ENCODE data around the gene TRIP12. TPM values are rescaled to one million over a fixed set of nuclear protein-coding genes. Genes with fewer than 3 reads are reported as not detected.
A peak's percentile ranks its signal among the peaks of the same experiment; 100 is the strongest.

The TRIP12 gene
- total RNA-seq, 2 experiments from 2014 or later: 235 to 270 TPM

- Mint-ChIP-seq H3K27me3 (no peaks in the 10 kb centered on the region), H3K27ac (peak overlapping the region; percentile 28), H3K4me3 (no peak overlapping the region), H3K4me1 (peaks cover 39% of the 10 kb centered on the region), H3K9me3 (ENCODE audit: low read depth) (no peaks in the 10 kb centered on the region), H3K36me3 (peaks cover 35% of the 10 kb centered on the region)
- ATAC-seq: no peak
- CTCF ChIA-PET: interaction anchor here (1.5 to 3.0 kb wide), 4 partner anchors 10 to 79 kb away, joined by 4 to 7 read pairs (median 6); no protein-coding TSS in a partner anchor
- no peak for DNase-seq
Measured at GRCh38 chr2:229831805-229832509, 89.9 kb downstream of the TRIP12 start.

DNA sequence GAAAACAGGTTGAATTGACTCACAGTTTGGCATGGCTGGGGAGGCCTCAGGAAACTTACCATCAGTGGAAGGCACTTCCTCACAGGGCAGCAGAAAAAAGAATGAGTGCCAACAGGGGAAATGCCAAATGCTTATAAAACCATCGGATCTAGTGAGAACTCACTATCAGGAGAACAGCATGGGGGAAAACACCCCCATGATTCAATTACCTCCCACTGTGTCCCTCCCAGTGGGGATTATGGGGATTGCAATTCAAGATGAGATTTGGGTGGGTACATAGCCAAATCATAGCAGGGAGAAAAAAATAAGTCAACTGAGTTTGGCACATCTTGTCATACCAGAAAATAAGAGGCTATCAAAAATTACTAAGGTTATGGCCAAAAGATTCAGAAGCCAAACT, 96.3 kb downstream of the TRIP12 start:
- Mint-ChIP-seq H3K4me1 (peaks cover 26% of the 10 kb centered on the region), H3K4me3 (no peak overlapping the region), H3K9me3 (ENCODE audit: low read depth) (peaks cover 6% of the 10 kb centered on the region), H3K27ac (no peak overlapping the region), H3K27me3 (no peaks in the 10 kb centered on the region), H3K36me3 (peaks cover 59% of the 10 kb centered on the region)
- no peak for ATAC-seq
- DNase-seq: no peak
- CTCF ChIA-PET: no interaction called here

DNA sequence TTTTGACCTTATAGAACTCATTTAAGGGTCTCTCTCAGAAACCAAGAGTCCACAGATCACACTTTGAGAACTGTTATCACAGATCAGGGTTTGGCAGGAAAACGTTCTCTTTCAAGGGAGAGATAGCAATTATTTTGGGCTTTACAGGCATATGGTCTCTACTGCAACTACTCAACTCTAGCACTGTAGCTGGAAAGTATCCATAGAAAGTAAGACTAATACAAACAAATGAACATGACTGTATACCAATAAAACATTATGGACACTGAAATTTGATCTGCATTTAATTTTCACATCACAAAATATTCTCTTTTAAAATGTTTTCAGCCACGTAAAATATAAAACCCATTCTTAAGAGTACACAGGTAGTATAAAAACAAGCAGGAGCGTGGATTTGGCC, 100.5 kb downstream of the TRIP12 start:
- Mint-ChIP-seq H3K36me3 (peaks cover 60% of the 10 kb centered on the region), H3K27me3 (no peaks in the 10 kb centered on the region), H3K4me3 (no peak overlapping the region)

GRCh38 chr2:229818230-229818629, 103.6 kb downstream of the TRIP12 start:
- H3K27me3 Mint-ChIP-seq: no peaks in the 10 kb centered on the region
- H3K27ac Mint-ChIP-seq: no peak overlapping the region
- H3K9me3 Mint-ChIP-seq (ENCODE audit: low read depth): no peaks in the 10 kb centered on the region
- DNase-seq (no peak), ATAC-seq (no peak)
- peaks cover 38% of the 10 kb centered on the region for H3K36me3 Mint-ChIP-seq
- CTCF ChIA-PET: interaction anchor here (0.7 kb wide), 1 partner anchor 16 kb away, joined by 3 read pairs; no protein-coding TSS in a partner anchor
- H3K4me1 Mint-ChIP-seq: peaks cover 28% of the 10 kb centered on the region
- H3K4me3 Mint-ChIP-seq: no peak overlapping the region

More for the DNA sequence above, 100.5 kb downstream of the TRIP12 start:
- CTCF ChIA-PET: interaction anchor here (3.5 kb wide), 1 partner anchor 21 kb away, joined by 12 read pairs; no protein-coding TSS in a partner anchor
- Mint-ChIP-seq H3K27ac (peak overlapping the region; percentile 33), H3K9me3 (ENCODE audit: low read depth) (peaks cover 6% of the 10 kb centered on the region), H3K4me1 (peaks cover 33% of the 10 kb centered on the region)
- ATAC-seq (no peak), DNase-seq (no peak)

DNA sequence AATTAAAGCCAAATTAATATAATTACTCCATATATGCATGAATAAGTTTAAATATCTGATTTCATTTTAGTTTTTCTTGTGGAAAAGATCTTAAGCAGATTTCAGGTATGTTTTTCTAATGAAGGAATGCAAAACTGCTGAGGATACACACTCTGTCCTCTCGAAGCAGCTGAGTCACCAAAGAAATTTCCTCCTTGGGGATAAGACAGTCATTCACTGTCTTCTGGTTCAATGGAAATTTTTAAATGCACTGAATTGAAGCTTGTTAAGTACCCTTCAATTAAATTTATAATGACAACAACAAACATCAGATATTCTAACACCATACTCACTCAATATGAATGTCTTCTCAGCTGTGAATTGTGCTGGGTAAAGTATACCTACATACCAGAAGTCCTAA, 106.0 kb downstream of the TRIP12 start:
- CTCF ChIA-PET: interaction anchor here (3.0 kb wide), 1 partner anchor 15 kb away, joined by 12 read pairs; no protein-coding TSS in a partner anchor
- Mint-ChIP-seq H3K9me3 (ENCODE audit: low read depth) (no peaks in the 10 kb centered on the region), H3K4me3 (no peak overlapping the region), H3K27ac (no peak overlapping the region), H3K4me1 (peaks cover 8% of the 10 kb centered on the region), H3K36me3 (peaks cover 28% of the 10 kb centered on the region), H3K27me3 (no peaks in the 10 kb centered on the region)
- DNase-seq: no peak
- ATAC-seq: no peak

GRCh38 chr2:229815342-229815741, 106.5 kb downstream of the TRIP12 start:
- H3K36me3 Mint-ChIP-seq: peaks cover 32% of the 10 kb centered on the region

DNA sequence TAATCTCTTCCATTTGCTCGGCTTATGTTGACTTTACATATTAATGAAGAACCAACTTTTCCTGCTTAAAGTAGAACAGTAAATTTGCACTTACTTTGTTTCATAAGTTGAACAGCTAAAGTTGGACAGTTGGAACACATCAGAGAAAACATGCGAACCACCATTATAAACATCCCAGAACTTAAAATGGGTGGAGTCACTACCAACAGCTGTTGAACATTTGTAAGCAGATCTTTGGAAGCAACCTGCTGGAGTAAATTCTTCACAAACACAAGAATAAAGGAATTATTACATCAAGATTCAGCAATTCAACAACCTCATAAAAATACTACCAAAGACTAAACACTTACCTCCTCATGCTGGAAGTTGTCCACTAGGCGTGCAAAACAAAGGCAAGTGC, 111.0 kb downstream of the TRIP12 start:
- DNase-seq (no peak), ATAC-seq (no peak)
- peaks cover 1% of the 10 kb centered on the region for H3K4me1 Mint-ChIP-seq
- no peaks in the 10 kb centered on the region for H3K9me3 Mint-ChIP-seq (ENCODE audit: low read depth)
- peaks cover 30% of the 10 kb centered on the region for H3K36me3 Mint-ChIP-seq
- no peaks in the 10 kb centered on the region for H3K27me3 Mint-ChIP-seq
- no peak overlapping the region for H3K27ac Mint-ChIP-seq
- H3K4me3 Mint-ChIP-seq: no peak overlapping the region
- CTCF ChIA-PET: interaction anchor here (1.3 kb wide), 1 partner anchor 9 kb away, joined by 4 read pairs; no protein-coding TSS in a partner anchor

More at GRCh38 chr2:229815342-229815741, 106.5 kb downstream of the TRIP12 start:
- no peak for ATAC-seq
- CTCF ChIA-PET: interaction anchor here (3.0 kb wide), 1 partner anchor 15 kb away, joined by 12 read pairs; no protein-coding TSS in a partner anchor
- DNase-seq: no peak
- Mint-ChIP-seq H3K27ac (no peak overlapping the region), H3K4me3 (no peak overlapping the region), H3K4me1 (peaks cover 8% of the 10 kb centered on the region), H3K9me3 (ENCODE audit: low read depth) (no peaks in the 10 kb centered on the region), H3K27me3 (no peaks in the 10 kb centered on the region)

DNA sequence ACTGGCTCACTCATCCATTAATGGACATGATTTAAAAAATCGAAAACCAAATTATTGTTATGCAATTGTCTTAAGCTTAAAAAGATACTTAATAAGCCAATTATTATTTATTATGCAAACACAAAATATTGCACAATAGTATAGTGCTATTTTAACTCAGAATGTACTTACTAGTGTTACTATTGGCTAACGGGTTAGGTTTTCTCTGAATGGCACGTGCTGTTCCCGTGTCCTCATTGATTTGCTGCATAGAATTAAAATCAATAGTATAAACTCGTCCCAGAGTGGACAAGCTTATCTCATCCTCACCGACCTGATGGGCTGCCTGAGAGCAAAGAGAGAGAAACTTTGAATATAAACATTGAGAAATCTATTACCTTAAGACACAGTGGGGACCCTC, 116.2 kb downstream of the TRIP12 start:
- no peaks in the 10 kb centered on the region for H3K9me3 Mint-ChIP-seq (ENCODE audit: low read depth)
- H3K27ac Mint-ChIP-seq: no peak overlapping the region
- H3K4me1 Mint-ChIP-seq: no peaks in the 10 kb centered on the region
- H3K27me3 Mint-ChIP-seq: no peaks in the 10 kb centered on the region
- H3K36me3 Mint-ChIP-seq: peaks cover 23% of the 10 kb centered on the region
- DNase-seq: no peak
- no peak for ATAC-seq
- H3K4me3 Mint-ChIP-seq: no peak overlapping the region
- CTCF ChIA-PET: interaction anchor here (1.2 kb wide), 1 partner anchor 25 kb away, joined by 3 read pairs; no protein-coding TSS in a partner anchor

DNA sequence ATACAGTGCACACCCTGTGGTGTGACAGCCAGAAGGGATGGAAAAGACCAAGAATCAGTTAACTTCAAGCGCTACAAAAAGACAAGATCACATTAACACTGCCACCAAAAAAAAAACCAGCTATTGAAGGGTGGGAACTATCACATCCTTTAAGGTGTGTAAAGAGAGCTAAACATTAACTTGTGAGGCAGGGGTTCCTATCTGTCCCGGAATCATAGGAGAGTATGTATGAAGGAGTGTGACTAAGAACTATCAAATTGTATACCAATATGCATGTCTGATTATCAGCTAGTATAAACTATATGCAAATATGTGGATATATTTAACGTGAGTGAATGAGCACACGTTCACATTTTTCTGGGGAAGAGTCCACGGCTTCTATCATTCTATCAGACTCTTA, 119.0 kb downstream of the TRIP12 start:
- no peaks in the 10 kb centered on the region for H3K4me1 Mint-ChIP-seq
- H3K27ac Mint-ChIP-seq: no peak overlapping the region
- peaks cover 23% of the 10 kb centered on the region for H3K36me3 Mint-ChIP-seq
- no peaks in the 10 kb centered on the region for H3K9me3 Mint-ChIP-seq (ENCODE audit: low read depth)
- CTCF ChIA-PET: interaction anchor here (1.1 to 2.5 kb wide), 9 partner anchors 10 to 357 kb away, joined by 3 to 7 read pairs (median 4); partner anchors contain the start of gene FBXO36
- DNase-seq (no peak), ATAC-seq (no peak)
- H3K4me3 Mint-ChIP-seq: no peak overlapping the region
- no peaks in the 10 kb centered on the region for H3K27me3 Mint-ChIP-seq

GRCh38 chr2:229800997-229801754, 120.6 kb downstream of the TRIP12 start:
- CTCF ChIA-PET: interaction anchor here (0.8 to 4.8 kb wide), 27 partner anchors 8 to 360 kb away, joined by 3 to 37 read pairs (median 5); partner anchors contain the start of gene TRIP12
- Mint-ChIP-seq H3K9me3 (ENCODE audit: low read depth) (no peaks in the 10 kb centered on the region), H3K27ac (peak overlapping the region; percentile 46), H3K27me3 (no peaks in the 10 kb centered on the region), H3K4me1 (no peaks in the 10 kb centered on the region), H3K4me3 (no peak overlapping the region), H3K36me3 (peaks cover 18% of the 10 kb centered on the region)
- DNase-seq (peak; percentile 81), ATAC-seq (peak; percentile 70)

DNA sequence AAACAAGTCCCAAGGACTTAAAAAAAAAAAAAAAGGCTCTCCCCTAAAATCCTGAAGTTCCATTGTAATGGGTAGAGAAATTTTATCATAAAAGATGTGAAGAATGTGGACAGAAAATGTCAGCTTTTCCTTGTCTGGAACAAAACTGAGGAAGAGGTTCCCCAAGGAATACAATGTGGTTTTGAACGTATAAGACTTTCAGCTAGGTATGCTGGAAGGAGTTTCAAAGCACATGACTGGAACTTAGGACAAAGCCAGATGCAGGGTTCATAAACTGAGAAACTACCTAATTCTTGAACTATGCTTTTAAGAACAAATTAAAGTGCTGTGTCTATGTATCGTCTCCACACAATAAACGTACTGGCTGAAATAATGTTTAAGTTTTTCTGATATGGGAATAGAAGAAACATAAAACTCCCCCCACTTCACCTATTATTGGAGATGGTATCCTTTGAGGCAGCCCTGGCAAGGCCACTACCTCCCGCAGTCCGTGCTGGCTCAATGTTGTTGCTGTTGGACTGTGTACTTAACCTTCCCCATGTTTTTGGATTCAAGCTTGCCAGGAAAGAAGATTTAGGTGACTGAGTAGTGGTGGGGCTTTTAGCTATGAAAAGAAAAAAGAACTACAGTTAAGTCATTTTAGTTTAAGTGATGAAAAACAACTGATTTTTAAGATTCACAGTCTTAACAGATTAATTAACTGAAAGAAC, 123.2 kb downstream of the TRIP12 start:
- no peak for ATAC-seq

GRCh38 chr2:229795058-229795457, 126.8 kb downstream of the TRIP12 start:
- Mint-ChIP-seq H3K36me3 (peaks cover 41% of the 10 kb centered on the region), H3K27me3 (no peaks in the 10 kb centered on the region), H3K9me3 (ENCODE audit: low read depth) (no peaks in the 10 kb centered on the region), H3K4me3 (no peak overlapping the region), H3K27ac (no peak overlapping the region), H3K4me1 (peaks cover 12% of the 10 kb centered on the region)
- ATAC-seq: no peak
- CTCF ChIA-PET: no interaction called here
- DNase-seq: no peak

More for the DNA sequence above, 123.2 kb downstream of the TRIP12 start:
- CTCF ChIA-PET: interaction anchor here (0.6 to 4.8 kb wide), 4 partner anchors 17 to 127 kb away, joined by 3 to 37 read pairs (median 3); no protein-coding TSS in a partner anchor
- H3K9me3 Mint-ChIP-seq (ENCODE audit: low read depth): no peaks in the 10 kb centered on the region
- H3K36me3 Mint-ChIP-seq: peaks cover 26% of the 10 kb centered on the region
- DNase-seq: no peak
- no peaks in the 10 kb centered on the region for H3K4me1 Mint-ChIP-seq
- H3K27me3 Mint-ChIP-seq: no peaks in the 10 kb centered on the region
- no peak overlapping the region for H3K4me3 Mint-ChIP-seq
- H3K27ac Mint-ChIP-seq: no peak overlapping the region

DNA sequence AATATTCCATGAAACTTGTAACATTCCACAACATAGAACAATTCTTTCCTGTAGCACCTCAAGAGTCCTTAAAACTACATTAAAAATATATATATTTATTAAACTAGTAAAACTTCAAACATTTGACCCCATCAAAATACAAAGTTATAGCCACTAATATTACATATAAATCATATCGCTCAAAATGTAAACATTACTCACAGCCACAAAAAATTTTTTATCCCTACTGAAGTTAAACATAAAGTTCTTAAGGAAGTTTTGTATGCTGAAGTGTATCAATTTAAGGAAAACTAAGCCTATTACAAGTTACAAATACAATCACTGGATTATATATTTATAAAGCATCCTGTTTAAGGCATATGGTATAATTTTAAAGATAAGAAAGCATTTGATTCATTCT, 127.2 kb downstream of the TRIP12 start:
- no peak overlapping the region for H3K4me3 Mint-ChIP-seq
- ATAC-seq (no peak), DNase-seq (no peak)
- H3K9me3 Mint-ChIP-seq (ENCODE audit: low read depth): no peaks in the 10 kb centered on the region
- H3K27me3 Mint-ChIP-seq: no peaks in the 10 kb centered on the region
- no peak overlapping the region for H3K27ac Mint-ChIP-seq
- H3K4me1 Mint-ChIP-seq: peaks cover 12% of the 10 kb centered on the region
- CTCF ChIA-PET: no interaction called here
- H3K36me3 Mint-ChIP-seq: peaks cover 41% of the 10 kb centered on the region

Measured in activated CD8-positive, alpha-beta memory T cell treated with anti-CD3 and anti-CD28 coated beads, Interleukin-2, amount 10 ng/mL, durations not matched to agents 7 days and 5 days (primary cell).